WI38 (cell line): ENCODE data around the gene FOXP3.

ENCODE experiments used
- H3K4me3 ChIP-seq: 2 replicates; pipeline ENCODE4 v1.5.1; 2011; ENCODE audit warnings: low read depth, mild to moderate bottlenecking, control low read depth, low read length
- CTCF ChIP-seq: IDR thresholded peaks from 2 replicates; pipeline ENCODE4 v1.5.1; 2012; ENCODE audit warnings: low read depth, mild to moderate bottlenecking, control low read depth, low read length

The FOXP3 gene

GRCh38 chrX:49286136-49286535 lies 21.6 kb upstream of the FOXP3 start:
- no peak for TF ChIP-seq CTCF

GRCh38 chrX:49284212-49284611 lies 19.7 kb upstream of the FOXP3 start:
- no peak for TF ChIP-seq CTCF
- no peak overlapping the region for H3K4me3 ChIP-seq

More at GRCh38 chrX:49286136-49286535, 21.6 kb upstream of the FOXP3 start:
- no peak overlapping the region for H3K4me3 ChIP-seq

- no peak for TF ChIP-seq CTCF
- H3K4me3 ChIP-seq = no peak overlapping the region
These were observed 18.1 kb upstream of the FOXP3 start for GRCh38 chrX:49282647-49283011.

GRCh38 chrX:49278081-49278480 lies 13.6 kb upstream of the FOXP3 start:
- H3K4me3 ChIP-seq = no peak overlapping the region
- TF ChIP-seq CTCF = no peak

- TF ChIP-seq CTCF = no peak
- no peak overlapping the region for H3K4me3 ChIP-seq
These were observed 13.0 kb upstream of the FOXP3 start for GRCh38 chrX:49277535-49277830.

- no peak for TF ChIP-seq CTCF
- H3K4me3 ChIP-seq = no peak overlapping the region
These were observed 12.4 kb upstream of the FOXP3 start for GRCh38 chrX:49276671-49277534.

GRCh38 chrX:49276207-49276606 lies 11.7 kb upstream of the FOXP3 start:
- no peak for TF ChIP-seq CTCF
- no peak overlapping the region for H3K4me3 ChIP-seq
